ENCODE results near the gene RHOT2. TPM values are rescaled to one million over a fixed set of nuclear protein-coding genes. Genes with fewer than 3 reads are reported as not detected.
"Not testable (repeated sequence)": the region's sequence is repeated elsewhere in the genome, so short reads cannot be mapped to it uniquely, and the experiment has no call there.

The RHOT2 gene
- total RNA-seq, 1 donor from 2014 or later, result 90.3 TPM

- no peak for TF ChIP-seq CTCF (IDR thresholded peaks at IDR 0.05; ENCODE audit: borderline replicate concordance)
- H3K36me3 ChIP-seq, result peaks cover 30% of the 10 kb centered on the region
- intact Hi-C loops (cut with micrococcal nuclease), result no loop called here
- DNase-seq, result no peak
- no peaks in the 10 kb centered on the region for H3K9me3 ChIP-seq (replicated peaks)
- H3K4me3 ChIP-seq, result no peak overlapping the region
- H3K4me1 ChIP-seq, result peaks cover 68% of the 10 kb centered on the region
- peaks cover 7% of the 10 kb centered on the region for H3K27me3 ChIP-seq (ENCODE audit: low read depth)
- no peak overlapping the region for H3K27ac ChIP-seq (replicated peaks)
These were observed 18.7 kb downstream of the RHOT2 start for GRCh38 chr16:686459-687260.

GRCh38 chr16:687499-687898 lies 19.6 kb downstream of the RHOT2 start:
- Histone ChIP-seq H3K9me3 (replicated peaks) (no peaks in the 10 kb centered on the region), H3K36me3 (peaks cover 22% of the 10 kb centered on the region), H3K4me3 (no peak overlapping the region), H3K27ac (replicated peaks) (no peak overlapping the region), H3K27me3 (ENCODE audit: low read depth) (peaks cover 15% of the 10 kb centered on the region), H3K4me1 (peaks cover 60% of the 10 kb centered on the region)
- TF ChIP-seq CTCF (IDR thresholded peaks at IDR 0.05; ENCODE audit: borderline replicate concordance), result no peak
- DNase-seq, result no peak
- intact Hi-C loops (cut with micrococcal nuclease), result no loop called here

- no peak for TF ChIP-seq CTCF (IDR thresholded peaks at IDR 0.05; ENCODE audit: borderline replicate concordance)
- H3K4me3 ChIP-seq, result peak overlapping the region; percentile 95
- peaks cover 52% of the 10 kb centered on the region for H3K4me1 ChIP-seq
- intact Hi-C loops (cut with micrococcal nuclease), result no loop called here
- H3K9me3 ChIP-seq (replicated peaks), result no peaks in the 10 kb centered on the region
- peaks cover 14% of the 10 kb centered on the region for H3K36me3 ChIP-seq
- H3K27me3 ChIP-seq (ENCODE audit: low read depth), result peaks cover 34% of the 10 kb centered on the region
- peak overlapping the region; percentile 91 for H3K27ac ChIP-seq (replicated peaks)
- DNase-seq, result no peak
These were observed 21.4 kb downstream of the RHOT2 start for GRCh38 chr16:689175-689897.

GRCh38 chr16:691242-691641 lies 23.3 kb downstream of the RHOT2 start:
- intact Hi-C loops (cut with micrococcal nuclease); DNase-seq; H3K27ac ChIP-seq (replicated peaks); H3K9me3 ChIP-seq (replicated peaks); H3K4me3 ChIP-seq: not testable (repeated sequence)
- Histone ChIP-seq H3K4me1 (peaks cover 50% of the 10 kb centered on the region), H3K36me3 (peaks cover 14% of the 10 kb centered on the region), H3K27me3 (ENCODE audit: low read depth) (peaks cover 53% of the 10 kb centered on the region)

- Histone ChIP-seq H3K27ac (replicated peaks) (no peak overlapping the region), H3K4me1 (peaks cover 49% of the 10 kb centered on the region), H3K9me3 (replicated peaks) (no peaks in the 10 kb centered on the region), H3K36me3 (peaks cover 3% of the 10 kb centered on the region), H3K27me3 (ENCODE audit: low read depth) (peaks cover 65% of the 10 kb centered on the region), H3K4me3 (no peak overlapping the region)
- intact Hi-C loops (cut with micrococcal nuclease), result no loop called here
- no peak for DNase-seq
- no peak for TF ChIP-seq CTCF (IDR thresholded peaks at IDR 0.05; ENCODE audit: borderline replicate concordance)
These were observed 24.6 kb downstream of the RHOT2 start for GRCh38 chr16:692356-693108.

Measured in left ventricle myocardium inferior (tissue), 1 donor.